ENCODE results near the gene SNTG2.

- TF ChIP-seq GABPA (IDR thresholded peaks at IDR 0.05; ENCODE audit: low read depth): no peak
- TF ChIP-seq ZNF24 (IDR thresholded peaks at IDR 0.05): no peak
- no peak for TF ChIP-seq RCOR1 (conservative IDR thresholded peaks at IDR 0.05; ENCODE audit: low read depth, low read length)
- TF ChIP-seq, protein P1, sequence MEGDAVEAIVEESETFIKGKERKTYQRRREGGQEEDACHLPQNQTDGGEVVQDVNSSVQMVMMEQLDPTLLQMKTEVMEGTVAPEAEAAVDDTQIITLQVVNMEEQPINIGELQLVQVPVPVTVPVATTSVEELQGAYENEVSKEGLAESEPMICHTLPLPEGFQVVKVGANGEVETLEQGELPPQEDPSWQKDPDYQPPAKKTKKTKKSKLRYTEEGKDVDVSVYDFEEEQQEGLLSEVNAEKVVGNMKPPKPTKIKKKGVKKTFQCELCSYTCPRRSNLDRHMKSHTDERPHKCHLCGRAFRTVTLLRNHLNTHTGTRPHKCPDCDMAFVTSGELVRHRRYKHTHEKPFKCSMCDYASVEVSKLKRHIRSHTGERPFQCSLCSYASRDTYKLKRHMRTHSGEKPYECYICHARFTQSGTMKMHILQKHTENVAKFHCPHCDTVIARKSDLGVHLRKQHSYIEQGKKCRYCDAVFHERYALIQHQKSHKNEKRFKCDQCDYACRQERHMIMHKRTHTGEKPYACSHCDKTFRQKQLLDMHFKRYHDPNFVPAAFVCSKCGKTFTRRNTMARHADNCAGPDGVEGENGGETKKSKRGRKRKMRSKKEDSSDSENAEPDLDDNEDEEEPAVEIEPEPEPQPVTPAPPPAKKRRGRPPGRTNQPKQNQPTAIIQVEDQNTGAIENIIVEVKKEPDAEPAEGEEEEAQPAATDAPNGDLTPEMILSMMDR (IDR thresholded peaks at IDR 0.05 in 2 of 3, conservative IDR thresholded peaks at IDR 0.05 in 1 of 3; ENCODE audit: control insufficient read depth in 2 of 3, extremely low read depth in 1 of 3, insufficient read depth in 1 of 3, low read depth in 3 of 3, low read length in 3 of 3): no peak
Observed at GRCh38 chr2:1251520-1251919, 300.9 kb downstream of the SNTG2 start.
